HG03378 (cell line): Measurements from ENCODE around the gene MICAL3.
A peak's percentile ranks its signal among the peaks of the same experiment; 100 is the strongest.

Experiments used
- ATAC-seq: cut with Tn5 transposase; IDR thresholded peaks from one replicate; pipeline ENCODE4 v1.9.1; 2021; ENCODE audit warnings: mild to moderate bottlenecking, moderate library complexity; ENCODE audit not compliant: unreplicated experiment

The MICAL3 gene

DNA sequence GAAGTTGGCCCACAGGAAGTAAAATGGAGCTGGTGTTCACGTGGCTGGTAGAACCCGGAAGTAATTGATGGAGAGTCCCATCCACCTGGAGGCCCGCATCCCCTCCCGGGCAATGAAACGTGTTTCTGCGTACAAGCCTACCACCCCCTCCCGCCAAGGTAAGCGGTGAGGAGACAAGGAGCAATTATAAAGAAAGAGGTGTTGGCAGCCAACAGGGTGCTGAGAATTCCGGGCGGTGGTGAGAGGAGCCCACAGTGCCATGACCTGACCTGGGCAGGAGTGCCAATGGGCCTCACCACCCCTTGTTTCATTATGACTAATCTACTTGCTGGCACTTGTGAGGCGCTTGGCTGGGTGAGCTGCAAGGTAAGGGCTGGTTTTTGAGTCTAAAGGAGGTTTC is 166.3 kb downstream of the MICAL3 start:
- ATAC-seq: no peak

DNA sequence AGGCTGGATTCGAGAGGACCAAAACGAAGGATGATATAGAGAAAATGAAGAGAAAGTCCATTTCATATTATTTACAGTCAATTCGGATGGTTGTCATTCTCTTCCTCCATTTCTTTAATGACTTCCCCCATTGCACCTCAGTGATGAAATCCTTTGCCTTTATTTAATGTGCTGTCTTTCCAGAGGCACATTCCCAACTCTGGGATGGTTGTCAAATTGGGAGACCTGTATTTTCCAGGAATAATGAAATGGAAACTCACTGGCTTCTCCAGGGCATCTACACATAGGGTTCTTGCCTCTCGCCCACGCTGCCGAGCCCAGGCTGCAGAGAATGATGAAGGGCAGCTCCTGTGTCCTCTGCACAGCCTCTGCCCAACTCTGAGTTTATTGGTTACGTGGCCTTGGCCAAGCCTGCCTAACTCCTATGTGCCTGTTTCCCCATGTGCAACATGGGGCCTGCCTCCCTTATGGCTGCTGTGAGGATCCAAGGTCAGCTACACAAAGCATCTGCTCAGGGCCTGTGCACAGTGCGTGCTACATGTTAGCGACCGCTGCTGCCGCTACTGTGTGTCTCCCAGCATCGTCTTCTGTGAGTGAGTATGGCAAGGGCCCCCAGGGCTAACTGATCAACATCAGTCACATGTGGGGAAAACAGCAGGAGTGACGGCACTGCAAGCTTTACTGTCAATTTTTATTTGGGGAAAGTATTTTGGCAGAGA is 168.6 kb downstream of the MICAL3 start:
- no peak for ATAC-seq

DNA sequence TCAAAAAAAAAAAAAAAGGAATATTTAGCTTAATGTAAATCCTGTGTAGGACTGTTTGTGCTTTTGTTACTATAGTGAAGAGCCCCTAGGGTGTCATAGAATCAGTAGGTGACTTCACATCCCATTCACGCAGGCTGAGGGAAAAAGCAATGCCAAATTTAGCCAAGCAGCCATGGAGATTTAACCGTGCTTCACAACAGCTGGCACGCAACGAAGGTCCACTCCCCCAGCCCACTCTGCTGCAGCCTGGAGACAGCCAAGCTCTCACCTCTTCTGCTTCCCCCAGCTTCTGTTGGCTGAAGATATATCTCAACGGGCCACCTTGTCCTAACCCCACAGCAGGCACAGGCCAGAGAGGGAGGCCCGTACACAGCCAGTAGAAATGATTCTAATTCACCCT is 171.3 kb downstream of the MICAL3 start:
- ATAC-seq: no peak

DNA sequence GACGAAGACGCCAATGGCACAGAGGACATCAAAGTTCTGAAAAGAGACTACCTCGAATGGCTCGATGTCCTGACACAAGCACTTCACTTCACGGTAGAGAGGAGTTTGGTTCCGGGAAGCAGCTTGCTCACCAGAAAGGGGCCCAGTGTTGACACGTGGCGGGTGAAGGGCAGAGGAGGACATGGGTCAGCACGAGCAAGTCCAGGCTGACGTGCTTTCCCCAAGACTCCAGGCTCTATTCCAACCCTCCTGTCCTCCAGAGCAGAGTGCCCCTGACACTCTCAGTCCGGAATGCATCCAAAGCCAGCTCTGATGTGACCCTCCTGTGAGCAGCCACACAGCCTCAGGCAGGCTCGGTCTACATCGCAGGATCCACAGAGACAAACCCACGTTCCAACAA is 172.6 kb downstream of the MICAL3 start:
- no peak for ATAC-seq

DNA sequence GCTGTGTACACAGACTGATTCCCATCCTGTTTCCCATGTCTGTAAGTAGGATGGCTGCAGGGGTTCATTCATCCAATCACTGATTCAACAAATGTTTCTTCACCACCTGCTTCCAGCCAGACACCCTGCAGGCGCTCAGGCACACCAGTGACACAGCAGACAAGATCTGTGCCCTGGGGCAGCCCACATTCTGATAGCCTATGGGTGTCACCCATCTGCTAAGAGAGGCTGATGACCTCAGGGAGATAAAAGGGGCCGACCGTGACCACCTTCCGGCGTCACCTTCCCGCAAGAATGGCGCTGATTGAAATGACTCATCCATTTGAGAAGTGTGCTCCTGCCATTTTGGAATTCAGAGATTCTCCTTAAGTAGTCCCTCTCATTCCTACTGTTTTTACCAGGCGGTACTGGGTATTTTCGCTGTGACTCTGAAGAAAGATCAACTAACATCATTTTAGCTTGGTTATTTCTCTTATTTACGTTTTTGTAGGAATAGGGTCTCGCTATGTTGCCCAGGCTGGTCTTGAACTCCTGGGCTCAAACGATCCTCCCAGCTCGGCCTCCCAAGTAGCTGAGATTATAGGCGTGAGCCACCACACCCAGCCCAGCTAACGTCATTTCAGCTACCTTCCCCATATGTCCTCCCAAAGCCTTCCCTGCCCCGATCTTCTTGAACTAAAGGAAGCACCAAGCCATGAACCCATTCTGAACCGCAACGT is 176.8 kb downstream of the MICAL3 start:
- ATAC-seq: no peak

DNA sequence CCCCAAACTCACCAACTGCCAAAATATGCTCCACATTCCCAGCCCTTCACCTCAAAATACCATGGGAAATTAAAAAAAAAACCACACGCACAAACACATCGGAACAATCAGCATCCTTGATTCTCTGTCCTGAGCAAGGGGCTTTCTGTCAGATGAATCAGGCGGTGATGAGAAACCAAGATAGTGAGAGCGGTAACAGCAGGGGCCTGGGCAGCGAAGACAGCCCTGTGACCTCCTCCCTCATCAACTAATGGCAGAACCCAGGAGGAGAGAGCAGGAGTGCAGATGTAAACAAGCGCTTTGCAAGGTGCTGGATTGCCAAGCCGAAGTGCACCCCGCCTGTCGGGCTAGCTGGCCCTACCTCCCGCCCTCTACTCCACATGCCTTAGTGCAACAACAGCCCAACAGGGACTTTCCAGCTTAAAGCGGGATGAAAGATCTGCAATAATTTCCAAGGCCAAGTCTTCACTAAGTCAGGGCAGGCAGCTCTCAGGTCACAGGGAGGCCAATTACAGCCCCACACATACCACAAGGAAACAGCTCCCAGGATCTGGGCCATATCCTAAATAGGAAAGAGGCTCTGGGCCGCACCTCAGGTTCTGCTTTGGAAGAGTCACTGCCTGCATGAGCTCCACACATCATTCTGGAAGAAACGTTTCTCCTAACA is 177.9 kb downstream of the MICAL3 start:
- no peak for ATAC-seq

DNA sequence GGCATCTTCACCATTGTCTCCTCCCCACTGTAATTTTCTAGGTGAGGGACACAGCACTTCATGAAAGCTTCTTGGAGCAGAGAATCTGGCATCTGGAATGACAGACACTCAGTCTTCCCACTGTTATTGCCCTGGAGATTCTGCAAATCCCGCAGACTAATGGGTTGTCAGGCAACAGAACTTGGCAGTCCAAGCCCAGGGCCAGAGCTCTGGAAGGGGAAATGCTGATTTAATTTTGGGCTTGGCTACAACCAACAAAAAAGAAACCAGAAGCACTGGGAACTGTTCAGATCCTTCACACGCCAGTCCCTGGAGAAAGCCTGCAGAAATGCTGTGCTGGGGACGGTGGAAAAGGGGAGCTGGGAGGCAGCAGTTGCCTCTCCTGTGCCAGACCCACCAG is 178.6 kb downstream of the MICAL3 start:
- ATAC-seq: no peak

DNA sequence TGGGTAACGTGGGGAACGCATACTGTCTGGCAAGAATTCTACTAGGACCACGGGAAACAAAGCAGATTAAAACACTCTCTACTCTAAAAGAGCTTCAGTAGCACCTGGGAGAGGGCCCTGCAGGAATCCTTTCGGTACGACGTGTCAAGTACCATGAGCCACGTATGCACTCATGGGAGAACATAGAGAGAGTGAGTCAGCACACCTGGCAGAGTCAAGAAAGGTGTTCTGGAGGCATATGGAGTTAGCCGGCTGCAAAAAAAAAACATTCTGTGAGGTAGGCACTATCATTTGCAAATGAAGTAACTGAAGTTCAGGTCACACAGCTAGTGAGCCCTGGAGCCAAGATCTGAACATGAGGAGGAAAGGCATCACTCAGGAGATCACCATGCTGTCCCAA is 179.0 kb downstream of the MICAL3 start:
- ATAC-seq: no peak

DNA sequence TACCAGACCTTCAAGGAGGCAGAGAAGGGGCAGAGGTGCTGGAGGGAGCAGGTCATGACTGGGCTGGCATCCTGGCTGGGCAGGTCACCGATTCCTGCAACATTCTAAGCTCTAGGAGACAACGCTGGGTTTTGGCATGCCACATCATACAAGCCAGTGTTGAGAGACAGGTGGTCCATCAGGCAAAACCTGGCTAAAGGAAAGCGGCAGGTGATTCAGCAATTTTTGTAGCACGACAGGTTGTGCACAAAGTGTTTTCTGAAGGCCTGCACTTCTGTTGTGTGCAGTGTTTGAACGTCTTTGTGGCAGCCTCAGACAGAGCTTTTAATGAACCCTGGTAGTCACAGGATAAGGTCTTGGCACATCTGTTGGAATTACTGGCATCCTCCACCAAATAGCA is 180.2 kb downstream of the MICAL3 start:
- no peak for ATAC-seq

DNA sequence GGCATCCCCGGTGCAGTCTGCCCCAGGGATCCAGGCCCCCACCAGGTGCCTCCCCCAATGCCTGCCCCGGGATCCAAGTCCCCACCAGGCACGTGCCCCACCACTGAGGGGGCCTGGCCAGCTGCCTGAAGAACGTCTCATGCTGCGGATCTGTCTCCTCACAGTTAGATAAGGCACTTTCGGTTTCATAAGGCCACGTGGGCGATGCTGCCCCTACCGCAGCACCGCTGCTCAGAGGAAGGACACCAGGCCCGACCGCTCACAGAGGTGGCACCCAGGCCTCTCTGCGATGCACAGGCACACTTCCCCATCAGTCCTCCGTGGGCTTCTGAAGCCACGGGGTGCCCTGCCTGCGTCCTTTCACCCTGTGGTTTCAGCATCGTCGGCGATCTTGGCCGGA is 182.0 kb downstream of the MICAL3 start:
- no peak for ATAC-seq

DNA sequence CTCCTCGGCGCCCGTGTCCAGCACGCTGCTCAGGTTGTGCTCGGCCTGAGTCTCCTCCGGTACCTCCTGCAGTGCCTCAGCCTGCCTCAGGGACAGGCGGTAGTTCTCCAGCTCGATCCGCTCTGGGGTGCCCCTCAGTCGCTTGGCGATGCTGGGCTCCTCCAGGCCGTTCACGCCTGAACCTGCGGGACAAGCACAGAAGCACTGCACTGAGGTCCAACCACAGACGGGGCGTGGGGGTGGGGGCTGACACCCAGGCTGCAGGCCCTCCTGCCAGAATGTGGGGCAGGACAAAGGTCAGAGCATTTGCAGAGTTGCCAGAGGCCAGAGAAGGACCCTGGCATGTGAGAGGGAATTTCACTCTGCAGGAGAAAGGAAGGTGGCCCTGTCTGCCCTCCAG is 182.5 kb downstream of the MICAL3 start:
- ATAC-seq: no peak

DNA sequence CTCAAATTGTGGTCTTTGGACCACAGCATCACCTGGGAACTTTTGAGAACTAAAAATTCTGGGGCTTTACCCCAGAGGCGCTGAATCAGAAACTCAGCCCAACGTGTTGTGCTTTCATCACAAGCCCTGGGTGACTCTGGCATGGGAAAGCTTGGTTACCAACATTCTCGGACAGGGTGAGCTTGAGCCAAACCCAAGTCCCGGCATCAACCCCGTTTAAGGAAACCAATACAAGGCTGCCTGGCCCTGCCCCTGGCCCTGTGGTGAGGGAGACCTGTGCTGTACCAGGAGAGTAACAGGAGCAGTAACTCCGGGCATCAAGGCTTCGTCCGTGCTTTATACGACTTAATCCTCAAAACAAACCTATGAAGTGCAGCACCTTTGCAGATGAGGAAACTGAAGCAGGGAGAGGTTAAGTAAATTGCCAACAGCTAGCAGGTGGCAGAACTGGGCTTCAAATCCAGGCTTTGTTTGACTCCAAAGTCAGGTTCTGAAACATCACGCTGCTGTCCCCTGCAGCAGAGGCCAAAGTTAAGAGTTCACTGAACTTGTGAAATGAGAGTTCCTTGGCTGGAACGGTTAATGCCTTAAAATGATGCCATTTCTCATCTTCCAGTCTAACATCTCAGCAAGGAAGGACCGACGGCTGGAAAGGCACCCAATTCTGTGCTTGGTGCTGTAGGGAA is 186.0 kb downstream of the MICAL3 start:
- ATAC-seq: no peak

DNA sequence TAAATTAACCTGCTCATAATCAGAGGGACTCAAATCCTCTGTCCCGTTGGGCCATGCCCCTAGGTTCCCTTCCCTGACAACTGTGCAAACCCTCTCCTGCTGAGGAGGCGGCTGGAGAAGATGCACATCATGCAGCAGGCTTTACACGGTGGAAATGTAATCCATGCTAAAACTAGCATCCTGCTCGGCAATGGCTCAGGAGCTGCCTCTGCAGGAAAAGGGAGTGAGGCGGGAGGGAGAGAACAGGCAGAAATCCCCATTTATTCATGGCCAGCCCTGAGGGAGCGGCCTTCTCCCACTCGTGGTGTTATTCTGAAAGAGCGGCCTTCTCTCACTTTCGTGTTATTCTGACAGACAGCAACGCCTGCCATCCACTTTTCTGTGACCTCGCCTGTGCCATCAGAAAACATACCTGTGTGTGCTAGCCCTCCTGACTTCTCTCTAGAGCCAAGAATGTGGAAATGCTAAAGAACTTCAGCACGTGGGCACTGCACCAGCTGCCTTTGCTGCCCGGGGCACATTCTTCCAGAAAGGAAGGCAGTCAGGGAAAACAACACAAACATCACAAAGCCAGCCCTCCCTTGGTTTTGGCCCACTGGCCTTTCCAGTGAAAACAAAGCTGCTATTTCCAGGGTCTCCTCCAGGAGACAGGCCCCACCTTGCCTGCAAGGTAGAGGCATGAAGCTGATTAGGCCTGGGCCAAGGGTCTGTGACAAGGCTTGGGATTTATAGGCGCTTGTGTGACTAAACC is 187.2 kb downstream of the MICAL3 start:
- no peak for ATAC-seq

DNA sequence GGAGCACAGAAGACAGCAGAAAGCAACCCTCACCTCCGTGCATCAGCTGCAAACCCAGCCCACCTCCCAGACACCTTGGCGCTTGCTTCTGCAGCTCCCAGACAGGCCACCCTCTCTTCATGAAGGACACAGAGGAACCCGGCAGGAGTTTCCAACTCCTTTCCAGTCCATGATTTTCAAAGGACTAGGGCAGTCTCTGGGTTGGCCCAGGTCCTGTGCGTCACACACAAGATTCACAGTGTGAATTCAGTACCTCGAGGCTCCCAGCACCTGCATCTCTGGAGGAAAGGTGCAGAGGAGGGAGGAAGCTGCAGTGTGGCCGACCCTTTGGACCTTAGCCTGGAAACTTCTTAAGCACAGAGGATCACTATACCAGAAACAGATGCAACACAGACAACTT is 189.1 kb downstream of the MICAL3 start:
- no peak for ATAC-seq

DNA sequence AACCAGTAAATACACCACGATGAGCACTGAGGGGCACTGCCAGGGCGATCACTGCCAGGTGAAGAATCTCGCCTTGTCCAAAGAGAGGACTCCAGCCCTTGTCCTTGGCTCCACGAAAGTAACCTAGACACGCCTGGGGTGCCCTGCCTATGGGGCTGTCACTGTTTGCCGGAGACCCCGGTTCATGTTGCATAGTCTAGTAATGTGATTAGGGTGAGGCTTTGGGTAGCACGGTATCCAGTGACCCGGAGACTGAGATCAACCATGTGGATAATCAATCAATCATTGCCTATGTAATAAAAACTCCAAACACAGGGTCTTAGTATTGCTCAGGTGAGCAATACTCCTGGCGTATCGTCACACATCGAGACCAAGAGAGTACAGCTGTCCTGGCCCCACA is 190.9 kb downstream of the MICAL3 start:
- ATAC-seq: no peak

DNA sequence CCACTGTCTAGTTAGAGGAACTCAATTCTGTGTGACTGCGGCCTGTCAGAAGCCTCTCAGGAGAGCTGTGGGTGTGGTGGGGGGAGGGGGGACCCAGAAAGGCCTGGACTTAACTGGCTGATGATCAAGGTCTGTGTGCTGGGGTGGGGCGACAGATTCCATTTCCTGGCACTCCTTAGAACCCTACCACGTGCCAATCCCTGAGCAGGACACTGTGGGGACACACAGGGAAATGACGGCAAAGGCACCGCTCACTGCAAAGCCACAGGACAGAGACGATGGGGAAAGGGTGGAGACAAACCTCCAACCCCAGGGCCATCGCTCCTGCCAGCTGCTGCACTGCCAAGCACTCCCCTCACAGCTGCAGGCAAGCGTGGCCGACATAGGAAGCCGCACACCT is 191.7 kb downstream of the MICAL3 start:
- ATAC-seq: no peak

DNA sequence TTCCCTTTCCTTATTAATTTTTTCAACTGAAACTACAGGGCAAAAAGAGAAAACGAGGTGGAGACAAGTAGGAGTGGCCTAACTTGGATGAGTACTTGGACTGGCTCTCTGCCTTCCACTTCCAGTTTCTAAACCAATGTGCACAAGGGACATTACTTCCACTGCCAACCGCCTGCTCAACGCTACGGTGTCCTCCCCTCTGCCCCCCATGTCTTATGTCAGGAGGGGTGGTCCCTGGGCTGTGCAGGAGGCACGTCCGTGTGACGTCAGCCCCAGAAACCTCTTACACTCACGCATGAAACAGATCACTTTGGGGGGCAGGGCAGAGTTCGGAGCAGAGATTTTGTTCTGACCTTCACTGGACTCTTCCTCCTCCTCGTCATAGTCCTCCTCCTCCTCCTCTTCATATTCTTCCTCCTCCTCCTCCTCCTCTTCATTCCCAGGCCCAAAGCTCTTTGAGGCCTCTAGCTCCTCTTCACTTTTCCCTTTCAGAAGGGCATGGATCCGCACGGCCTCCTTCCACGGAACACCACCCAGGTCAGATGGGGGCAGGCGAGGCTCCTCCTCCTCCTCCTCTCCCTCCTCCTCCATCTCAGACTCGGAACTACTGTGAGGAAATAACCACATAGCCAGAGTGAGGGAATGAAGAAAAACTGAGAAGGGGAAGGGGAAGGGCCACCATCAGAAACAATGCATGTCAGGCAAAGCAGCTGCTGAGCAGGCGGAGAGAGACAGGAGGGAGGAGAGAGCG is 192.7 kb downstream of the MICAL3 start:
- no peak for ATAC-seq

DNA sequence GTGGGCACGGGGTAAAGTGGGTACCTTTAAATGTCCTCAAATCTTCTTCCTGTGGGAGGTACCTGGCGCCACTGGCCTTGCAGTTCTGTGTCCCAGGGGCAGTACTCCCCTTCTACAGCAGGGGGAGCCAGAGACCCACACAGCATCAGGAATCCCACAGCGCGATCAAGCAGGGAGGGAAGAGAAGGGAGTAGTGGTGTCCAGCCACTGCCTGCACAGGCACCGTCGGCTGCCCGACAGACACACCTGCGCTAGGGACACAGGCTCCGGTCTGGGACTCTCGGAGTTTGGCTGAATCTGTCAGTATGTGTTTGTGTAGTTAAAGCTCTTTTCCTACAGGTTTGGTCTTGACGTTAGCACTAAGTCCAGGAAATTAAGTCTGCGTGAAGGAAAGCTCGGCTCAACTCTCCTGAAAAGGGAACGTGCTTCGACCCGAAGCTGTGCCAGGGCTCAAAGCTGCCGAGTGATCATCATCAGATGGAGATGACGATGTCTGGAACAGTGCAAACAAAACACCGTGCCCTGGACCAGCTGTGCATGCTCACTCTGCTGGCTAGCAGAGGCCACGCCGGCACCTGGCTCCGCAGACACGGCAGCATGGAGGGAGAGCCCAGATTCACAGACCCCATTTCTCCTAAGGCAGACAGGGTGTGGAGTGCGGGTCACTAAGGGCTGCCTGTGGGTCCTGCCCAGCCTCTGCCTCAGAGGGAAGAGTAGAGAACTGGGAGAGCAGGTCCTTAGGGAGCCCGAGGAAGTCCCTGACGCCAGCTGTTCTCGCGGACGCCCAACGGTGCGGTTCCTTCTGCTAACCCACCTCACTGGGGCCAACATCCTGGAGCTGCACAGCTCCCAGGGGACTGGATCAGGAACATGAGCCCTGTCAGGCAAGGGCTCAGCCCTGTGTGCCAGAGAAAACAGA is 194.1 kb downstream of the MICAL3 start:
- ATAC-seq: peak; percentile 49

DNA sequence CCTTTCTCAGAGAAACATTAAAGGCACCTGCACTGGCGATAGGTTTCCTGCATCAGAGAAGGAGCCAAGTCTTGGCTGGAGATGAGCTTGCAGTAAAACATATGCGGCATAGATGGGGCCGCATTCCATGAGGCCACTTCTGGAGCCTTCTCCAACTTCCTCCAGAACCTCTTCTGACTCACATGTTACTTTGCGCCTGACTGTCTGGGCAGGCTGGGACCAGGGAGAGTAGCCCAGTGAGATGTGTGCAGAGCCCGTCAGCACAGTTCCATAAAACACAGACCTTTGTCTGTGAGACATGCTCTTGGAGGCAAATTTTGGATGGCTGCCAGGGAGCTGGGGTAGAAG is 194.7 kb downstream of the MICAL3 start:
- no peak for ATAC-seq
